ENCODE results near the gene NCLN. TPM values are rescaled to one million over a fixed set of nuclear protein-coding genes. Genes with fewer than 3 reads are reported as not detected.

NCLN gene
- total RNA-seq, 2 donors from 2014 or later, result 48.6 to 68.5 TPM

DNA sequence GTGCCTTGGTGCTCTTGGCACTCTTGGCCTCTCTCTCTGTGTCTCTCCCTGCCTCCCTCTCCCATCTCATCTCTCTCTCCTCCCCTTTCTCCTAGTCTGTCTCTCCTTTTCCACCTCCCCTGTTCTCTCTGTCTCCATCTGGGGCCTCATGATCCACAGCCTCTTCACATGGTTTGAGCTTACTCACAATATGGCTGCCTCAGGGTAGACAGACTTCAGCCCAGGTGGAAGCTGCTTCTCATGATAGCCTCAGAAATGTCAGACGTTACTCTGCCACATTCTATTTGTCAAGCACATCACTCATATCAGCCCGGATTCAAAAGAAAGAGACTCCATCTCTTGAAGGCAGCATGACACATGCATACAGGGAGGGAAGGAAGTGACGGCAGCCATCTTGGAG, 25.5 kb upstream of the NCLN start:
- no peaks in the 10 kb centered on the region for H3K27me3 ChIP-seq (replicated peaks; ENCODE audit: insufficient read depth)
- WGBS, result 95% methylated on average over 3 of the region's 3 CpGs
- H3K27ac ChIP-seq, result no peak overlapping the region
- intact Hi-C loops (cut with DNase I), result loop anchor here (5.0 kb wide), 2 partner anchors 83 to 198 kb away; no protein-coding TSS in a partner anchor
- DNase-seq (ENCODE audit: low spot score), result no peak
- no peaks in the 10 kb centered on the region for H3K4me1 ChIP-seq (replicated peaks)
- TF ChIP-seq, protein P1, sequence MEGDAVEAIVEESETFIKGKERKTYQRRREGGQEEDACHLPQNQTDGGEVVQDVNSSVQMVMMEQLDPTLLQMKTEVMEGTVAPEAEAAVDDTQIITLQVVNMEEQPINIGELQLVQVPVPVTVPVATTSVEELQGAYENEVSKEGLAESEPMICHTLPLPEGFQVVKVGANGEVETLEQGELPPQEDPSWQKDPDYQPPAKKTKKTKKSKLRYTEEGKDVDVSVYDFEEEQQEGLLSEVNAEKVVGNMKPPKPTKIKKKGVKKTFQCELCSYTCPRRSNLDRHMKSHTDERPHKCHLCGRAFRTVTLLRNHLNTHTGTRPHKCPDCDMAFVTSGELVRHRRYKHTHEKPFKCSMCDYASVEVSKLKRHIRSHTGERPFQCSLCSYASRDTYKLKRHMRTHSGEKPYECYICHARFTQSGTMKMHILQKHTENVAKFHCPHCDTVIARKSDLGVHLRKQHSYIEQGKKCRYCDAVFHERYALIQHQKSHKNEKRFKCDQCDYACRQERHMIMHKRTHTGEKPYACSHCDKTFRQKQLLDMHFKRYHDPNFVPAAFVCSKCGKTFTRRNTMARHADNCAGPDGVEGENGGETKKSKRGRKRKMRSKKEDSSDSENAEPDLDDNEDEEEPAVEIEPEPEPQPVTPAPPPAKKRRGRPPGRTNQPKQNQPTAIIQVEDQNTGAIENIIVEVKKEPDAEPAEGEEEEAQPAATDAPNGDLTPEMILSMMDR (IDR thresholded peaks at IDR 0.05), result no peak
- H3K4me3 ChIP-seq, result no peak overlapping the region
- H3K9me3 ChIP-seq, result no peaks in the 10 kb centered on the region
- no peaks in the 10 kb centered on the region for H3K36me3 ChIP-seq

DNA sequence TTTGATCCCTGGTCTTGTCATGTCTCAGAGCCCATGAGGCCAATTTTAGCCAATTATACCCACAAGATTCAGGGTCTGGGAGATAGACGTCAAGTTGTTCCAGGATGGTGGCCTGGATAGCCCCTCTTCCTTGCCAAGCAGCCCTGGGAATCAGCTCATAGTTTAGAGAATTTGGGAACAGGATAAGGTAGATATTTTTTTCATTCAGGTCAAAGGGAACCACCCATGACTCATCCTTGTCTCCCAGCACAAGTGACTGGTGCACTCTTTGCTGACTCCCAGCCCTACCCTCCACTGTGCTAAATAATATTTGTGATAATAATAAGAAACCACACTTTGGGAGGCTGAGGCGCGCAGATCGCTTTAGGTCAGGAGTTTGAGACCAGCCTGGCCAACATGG, 24.3 kb upstream of the NCLN start:
- intact Hi-C loops (cut with DNase I), result loop anchor here (5.0 kb wide), 2 partner anchors 84 to 199 kb away; no protein-coding TSS in a partner anchor
- Histone ChIP-seq H3K9me3 (no peaks in the 10 kb centered on the region), H3K36me3 (no peaks in the 10 kb centered on the region), H3K27ac (no peak overlapping the region), H3K4me1 (replicated peaks) (no peaks in the 10 kb centered on the region), H3K4me3 (no peak overlapping the region), H3K27me3 (replicated peaks; ENCODE audit: insufficient read depth) (no peaks in the 10 kb centered on the region)
- WGBS, result 88% methylated on average over 4 of the region's 4 CpGs
- TF ChIP-seq POLR2AphosphoS5 (IDR thresholded peaks at IDR 0.05), result no peak
- no peak for TF ChIP-seq POLR2A (IDR thresholded peaks at IDR 0.05)
- DNase-seq (ENCODE audit: low spot score), result no peak

DNA sequence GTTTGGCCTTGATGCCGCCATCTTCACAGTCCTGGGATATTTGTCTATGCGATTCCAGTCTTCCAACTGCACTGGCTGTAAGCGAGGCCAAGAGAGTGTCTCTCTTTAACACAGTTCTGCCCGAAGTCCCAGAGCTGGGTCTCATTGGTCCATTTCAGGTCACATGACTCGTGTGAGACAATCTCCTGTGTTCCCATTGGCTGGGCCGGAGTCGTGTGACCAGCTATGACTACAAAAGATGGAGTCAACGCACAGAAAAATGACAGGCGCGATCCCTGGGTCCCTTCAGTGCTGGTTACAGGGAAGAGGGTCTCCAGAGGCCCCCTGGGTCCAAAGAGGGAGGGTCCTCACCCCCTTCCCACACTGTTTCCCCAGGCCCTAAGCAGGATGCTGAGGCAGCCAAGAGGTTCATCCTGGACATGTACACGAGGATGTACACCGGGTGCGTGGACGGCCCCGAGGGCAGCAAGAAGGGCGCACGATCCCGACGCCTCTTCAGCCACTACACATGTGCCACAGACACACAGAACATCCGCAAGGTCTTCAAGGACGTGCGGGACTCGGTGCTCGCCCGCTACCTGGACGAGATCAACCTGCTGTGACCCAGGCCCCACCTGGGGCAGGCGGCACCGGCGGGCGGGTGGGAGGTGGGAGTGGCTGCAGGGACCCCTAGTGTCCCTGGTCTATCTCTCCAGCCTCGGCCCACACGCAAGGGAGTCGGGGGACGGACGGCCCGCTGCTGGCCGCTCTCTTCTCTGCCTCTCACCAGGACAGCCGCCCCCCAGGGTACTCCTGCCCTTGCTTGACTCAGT, 23.1 kb upstream of the NCLN start:
- WGBS, result 70% methylated on average over 38 of the region's 38 CpGs
- H3K4me1 ChIP-seq (replicated peaks), result no peaks in the 10 kb centered on the region
- H3K4me3 ChIP-seq, result no peak overlapping the region
- no peak for DNase-seq (ENCODE audit: low spot score)
- no peaks in the 10 kb centered on the region for H3K36me3 ChIP-seq
- H3K27ac ChIP-seq, result no peak overlapping the region
- TF ChIP-seq POLR2AphosphoS5 (IDR thresholded peaks at IDR 0.05) (no peak), POLR2A (IDR thresholded peaks at IDR 0.05) (no peak)
- TF ChIP-seq, protein P1 (IDR thresholded peaks at IDR 0.05), result no peak
- H3K9me3 ChIP-seq, result no peaks in the 10 kb centered on the region
- intact Hi-C loops (cut with DNase I), result loop anchor here (5.0 kb wide), 2 partner anchors 85 to 200 kb away; no protein-coding TSS in a partner anchor
- no peaks in the 10 kb centered on the region for H3K27me3 ChIP-seq (replicated peaks; ENCODE audit: insufficient read depth)

DNA sequence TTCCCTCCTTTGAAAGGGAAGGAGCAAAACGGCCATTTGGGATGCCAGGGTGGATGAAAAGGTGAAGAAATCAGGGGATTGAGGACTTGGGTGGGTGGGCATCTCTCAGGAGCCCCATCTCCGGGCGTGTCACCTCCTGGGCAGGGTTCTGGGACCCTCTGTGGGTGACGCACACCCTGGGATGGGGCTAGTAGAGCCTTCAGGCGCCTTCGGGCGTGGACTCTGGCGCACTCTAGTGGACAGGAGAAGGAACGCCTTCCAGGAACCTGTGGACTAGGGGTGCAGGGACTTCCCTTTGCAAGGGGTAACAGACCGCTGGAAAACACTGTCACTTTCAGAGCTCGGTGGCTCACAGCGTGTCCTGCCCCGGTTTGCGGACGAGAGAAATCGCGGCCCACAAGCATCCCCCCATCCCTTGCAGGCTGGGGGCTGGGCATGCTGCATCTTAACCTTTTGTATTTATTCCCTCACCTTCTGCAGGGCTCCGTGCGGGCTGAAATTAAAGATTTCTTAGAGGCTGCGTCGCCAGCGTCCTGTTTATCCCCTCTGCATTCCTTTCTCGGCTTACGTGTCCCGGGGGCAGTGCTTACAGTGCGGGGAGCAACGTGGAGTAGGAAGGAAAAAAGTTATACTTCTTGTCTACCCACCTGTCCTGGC, 22.4 kb upstream of the NCLN start:
- no peaks in the 10 kb centered on the region for H3K9me3 ChIP-seq
- no peak for TF ChIP-seq POLR2AphosphoS5 (IDR thresholded peaks at IDR 0.05)
- TF ChIP-seq POLR2A (IDR thresholded peaks at IDR 0.05), result no peak
- TF ChIP-seq, protein P1 (IDR thresholded peaks at IDR 0.05), result peak; percentile 81 to 91 (median 89)
- 9% methylated on average over 27 of the region's 27 CpGs for WGBS
- intact Hi-C loops (cut with DNase I), result loop anchor here (5.0 kb wide), 2 partner anchors 86 to 201 kb away; no protein-coding TSS in a partner anchor
- DNase-seq (ENCODE audit: low spot score), result peak; percentile 33
- H3K36me3 ChIP-seq, result no peaks in the 10 kb centered on the region
- H3K4me3 ChIP-seq, result no peak overlapping the region
- H3K4me1 ChIP-seq (replicated peaks), result no peaks in the 10 kb centered on the region
- no peak overlapping the region for H3K27ac ChIP-seq
- H3K27me3 ChIP-seq (replicated peaks; ENCODE audit: insufficient read depth), result no peaks in the 10 kb centered on the region

DNA sequence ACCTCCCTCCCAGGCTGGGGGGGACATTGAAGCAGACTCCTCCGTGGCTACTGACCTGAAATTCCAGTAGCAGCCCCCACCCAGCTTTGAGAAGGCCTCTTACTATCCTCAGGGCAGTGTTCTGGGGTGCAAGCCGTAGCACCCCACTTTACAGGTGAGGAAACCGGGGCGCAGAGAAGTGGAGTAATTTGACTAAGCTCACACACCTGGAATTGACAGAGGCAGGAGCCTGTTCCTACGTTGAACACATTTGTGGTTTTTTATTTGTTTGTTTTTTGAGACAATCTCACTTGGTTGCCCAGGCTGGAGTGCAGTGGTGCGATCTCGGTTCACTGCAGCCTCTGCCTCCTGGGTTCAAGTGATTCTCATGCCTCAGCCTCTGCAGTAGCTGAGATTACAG, 21.8 kb upstream of the NCLN start:
- intact Hi-C loops (cut with DNase I), result loop anchor here (5.0 kb wide), 2 partner anchors 87 to 202 kb away; no protein-coding TSS in a partner anchor
- no peaks in the 10 kb centered on the region for H3K36me3 ChIP-seq
- no peak overlapping the region for H3K4me3 ChIP-seq
- no peak for DNase-seq (ENCODE audit: low spot score)
- H3K9me3 ChIP-seq, result no peaks in the 10 kb centered on the region
- H3K27ac ChIP-seq, result no peak overlapping the region
- H3K27me3 ChIP-seq (replicated peaks; ENCODE audit: insufficient read depth), result no peaks in the 10 kb centered on the region
- TF ChIP-seq POLR2A (IDR thresholded peaks at IDR 0.05) (no peak), POLR2AphosphoS5 (IDR thresholded peaks at IDR 0.05) (no peak)
- TF ChIP-seq, protein P1 (IDR thresholded peaks at IDR 0.05), result no peak
- H3K4me1 ChIP-seq (replicated peaks), result no peaks in the 10 kb centered on the region
- WGBS, result 52% methylated on average over 7 of the region's 7 CpGs

All from prostate gland (tissue), 2 donors.